CD4-positive, alpha-beta T cell treated with Interleukin-12 subunit alpha and Interleukin-12 subunit beta, for 1 hour (primary cell): Measurements from ENCODE around the gene UTS2R.
"Not testable (repeated sequence)": the region's sequence is repeated elsewhere in the genome, so short reads cannot be mapped to it uniquely, and the experiment has no call there.

Experiments
- DNase-seq: peaks from one replicate; pipeline ENCODE4 v3.0.0-alpha.2; 2020

UTS2R gene

DNA sequence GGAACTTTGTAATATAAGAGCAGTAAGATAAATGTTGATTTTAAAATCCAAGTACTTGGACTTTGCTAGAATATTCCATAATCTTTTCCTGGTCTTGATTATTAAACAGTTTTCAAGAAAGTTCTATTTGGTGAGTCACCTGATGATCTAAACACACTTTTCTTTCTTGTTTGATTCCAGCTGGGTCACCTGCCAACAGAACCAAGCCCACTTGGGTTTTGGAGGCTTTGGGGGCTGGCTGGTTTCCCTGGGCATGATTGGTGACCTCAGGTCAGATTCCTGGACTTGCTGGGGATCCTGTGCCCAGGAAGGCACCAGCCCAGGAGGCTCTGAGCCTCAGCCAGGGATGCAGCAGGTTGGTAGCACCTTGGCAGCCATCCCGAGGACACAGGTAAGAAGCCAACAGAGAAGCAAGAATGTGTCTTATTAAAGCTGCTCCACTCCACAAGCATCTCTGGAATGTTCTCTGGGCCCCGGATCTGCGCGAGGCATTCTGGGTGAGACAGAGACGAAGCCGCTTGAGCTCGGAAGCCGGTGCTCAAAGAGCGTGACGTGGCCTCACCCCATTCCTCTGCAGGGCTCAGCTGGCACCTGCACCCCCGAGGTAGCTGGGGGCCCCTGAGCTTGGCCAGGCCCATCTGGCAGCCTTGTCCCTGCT is 15.7 kb upstream of the UTS2R start:
- DNase-seq: no peak

DNA sequence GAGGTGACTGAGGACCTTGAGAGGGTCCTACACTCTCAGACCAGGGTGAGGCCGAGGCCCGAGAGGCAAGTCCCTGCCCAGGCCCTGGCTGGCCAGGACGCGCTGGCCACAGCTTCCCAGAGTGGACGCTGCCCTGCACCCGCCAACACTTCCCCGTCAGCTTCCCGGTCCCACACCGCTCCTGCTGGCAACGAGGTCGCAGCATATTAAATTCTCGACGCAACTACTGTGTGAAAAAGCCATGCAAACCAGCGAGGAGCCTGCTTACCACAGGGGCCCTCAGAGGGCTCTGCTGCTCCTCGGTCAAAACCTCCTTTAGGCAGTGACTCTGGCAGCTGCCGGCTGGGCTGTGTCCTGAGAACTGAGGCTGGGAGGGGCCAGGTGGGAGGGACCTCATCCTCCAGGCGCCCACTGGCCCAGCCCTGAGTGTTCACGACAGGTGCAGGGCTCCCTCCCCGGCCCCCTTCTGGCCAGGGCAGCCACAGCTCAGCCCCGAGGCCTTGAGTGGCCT is 14.7 kb upstream of the UTS2R start:
- no peak for DNase-seq

DNA sequence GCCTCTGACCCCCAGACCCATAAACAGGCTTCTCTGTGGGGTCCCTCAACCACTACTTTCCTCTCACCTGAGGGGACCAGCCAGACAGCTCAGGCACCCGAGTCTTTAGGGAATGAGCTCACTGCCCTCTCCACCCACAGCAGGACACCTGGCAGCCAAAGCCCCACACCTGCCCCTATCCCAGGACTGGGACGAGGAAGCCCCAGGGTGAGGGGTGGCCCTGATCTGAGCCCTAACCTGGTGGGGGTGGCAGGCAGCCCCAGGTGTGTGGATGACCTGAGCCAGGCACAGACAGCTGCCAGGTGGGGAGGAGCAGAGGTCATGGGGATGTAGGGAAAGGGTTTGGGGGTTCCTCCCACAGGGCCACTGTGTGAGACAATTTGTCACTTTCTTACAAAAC is 14.2 kb upstream of the UTS2R start:
- DNase-seq: no peak

DNA sequence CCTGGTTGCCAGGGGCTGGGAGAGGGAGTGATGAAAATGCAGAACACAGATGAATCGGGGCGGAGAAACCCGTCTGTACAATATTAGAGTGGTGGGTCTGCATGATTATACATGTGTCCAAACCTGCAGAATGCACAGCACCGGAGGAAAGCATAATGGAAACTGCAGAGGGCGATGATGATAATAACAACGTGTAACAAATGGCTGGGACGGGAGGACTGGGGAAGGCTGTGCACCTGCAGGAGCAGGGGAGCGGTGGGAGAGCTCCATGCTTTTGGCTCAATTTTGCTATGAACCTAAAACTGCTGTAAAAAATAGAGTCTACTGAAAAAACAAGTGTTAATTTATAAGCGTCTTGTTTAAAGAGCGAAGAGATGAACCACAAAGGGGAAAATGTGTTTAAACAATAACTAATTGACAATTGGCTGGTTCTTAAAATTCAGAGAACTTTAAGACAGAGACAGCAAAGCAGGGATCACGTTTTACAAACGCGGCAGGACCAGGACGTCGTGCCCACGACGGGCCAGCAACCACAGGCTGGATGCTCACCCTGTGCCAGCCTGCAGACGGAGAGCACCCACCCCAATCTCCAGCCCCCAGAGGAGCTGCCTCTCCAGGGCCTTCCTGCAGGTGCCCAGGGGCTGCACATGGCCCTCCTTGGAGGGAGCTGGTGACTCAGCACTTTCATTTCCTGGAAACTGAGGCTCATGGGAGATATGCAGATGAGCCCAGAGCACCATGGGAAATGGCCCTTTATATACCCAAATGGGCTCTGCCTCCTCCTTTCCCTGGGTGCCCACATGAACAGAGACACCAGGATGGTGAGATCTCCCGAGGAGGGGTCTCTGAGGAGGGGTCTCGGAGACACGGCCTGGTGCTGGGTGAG is 12.9 kb upstream of the UTS2R start, which contains the start of gene TEX19:
TEX19 (plus strand) TSS at position 783 of the 886 bp plus-strand sequence. CDS start 2,904 bp downstream, outside the sequence.
- no peak for DNase-seq

DNA sequence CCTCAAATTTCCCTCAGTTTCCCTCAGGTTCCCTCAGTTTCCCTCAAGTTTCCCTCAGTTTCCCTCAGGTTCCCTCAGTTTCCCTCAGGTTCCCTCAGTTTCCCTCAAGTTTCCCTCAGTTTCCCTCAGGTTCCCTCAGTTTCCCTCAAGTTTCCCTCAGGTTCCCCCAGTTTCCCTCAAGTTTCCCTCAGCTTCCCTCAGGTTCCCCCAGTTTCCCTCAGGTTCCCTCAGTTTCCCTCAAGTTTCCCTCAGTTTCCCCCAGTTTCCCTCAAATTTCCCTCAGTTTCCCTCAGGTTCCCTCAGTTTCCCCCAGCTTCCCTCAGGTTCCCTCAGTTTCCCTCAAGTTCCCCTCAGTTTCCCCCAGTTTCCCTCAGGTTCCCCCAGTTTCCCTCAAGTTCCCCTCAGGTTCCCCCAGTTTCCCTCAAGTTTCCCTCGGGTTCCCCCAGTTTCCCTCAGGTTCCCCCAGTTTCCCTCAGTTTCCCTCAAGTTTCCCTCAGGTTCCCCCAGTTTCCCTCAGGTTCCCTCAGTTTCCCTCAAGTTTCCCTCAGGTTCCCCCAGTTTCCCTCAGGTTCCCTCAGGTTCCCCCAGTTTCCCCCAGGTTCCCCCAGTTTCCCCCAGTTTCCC is 12.0 kb upstream of the UTS2R start:
- DNase-seq: not testable (repeated sequence)

DNA sequence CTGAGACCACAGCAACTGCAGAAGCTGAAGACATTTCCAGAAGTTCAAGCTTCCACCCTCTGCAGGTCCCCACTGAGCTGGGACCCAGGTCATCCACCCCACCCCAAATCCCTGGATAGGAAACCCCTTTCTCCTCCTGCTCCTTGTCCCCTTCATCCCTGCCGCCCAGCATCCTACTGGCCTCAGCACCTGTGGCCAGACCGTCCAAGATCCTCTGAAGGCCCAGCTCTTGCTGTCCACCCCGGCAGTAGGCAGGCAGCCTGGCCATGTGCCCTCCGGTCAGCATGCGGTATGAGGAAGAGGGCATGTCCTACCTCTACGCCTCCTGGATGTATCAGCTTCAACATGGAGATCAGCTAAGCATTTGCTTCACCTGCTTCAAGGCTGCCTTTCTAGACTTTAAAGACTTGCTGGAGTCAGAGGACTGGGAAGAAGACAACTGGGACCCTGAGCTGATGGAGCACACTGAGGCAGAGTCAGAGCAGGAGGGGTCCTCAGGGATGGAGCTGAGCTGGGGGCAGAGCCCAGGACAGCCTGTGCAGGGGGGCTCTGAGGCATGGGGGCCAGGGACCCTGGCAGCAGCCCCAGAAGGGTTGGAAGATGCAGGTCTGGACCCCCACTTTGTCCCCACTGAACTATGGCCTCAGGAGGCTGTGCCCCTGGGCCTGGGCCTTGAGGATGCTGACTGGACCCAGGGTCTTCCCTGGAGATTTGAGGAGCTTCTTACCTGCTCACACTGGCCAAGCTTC is 9.5 kb upstream of the UTS2R start:
- no peak for DNase-seq

DNA sequence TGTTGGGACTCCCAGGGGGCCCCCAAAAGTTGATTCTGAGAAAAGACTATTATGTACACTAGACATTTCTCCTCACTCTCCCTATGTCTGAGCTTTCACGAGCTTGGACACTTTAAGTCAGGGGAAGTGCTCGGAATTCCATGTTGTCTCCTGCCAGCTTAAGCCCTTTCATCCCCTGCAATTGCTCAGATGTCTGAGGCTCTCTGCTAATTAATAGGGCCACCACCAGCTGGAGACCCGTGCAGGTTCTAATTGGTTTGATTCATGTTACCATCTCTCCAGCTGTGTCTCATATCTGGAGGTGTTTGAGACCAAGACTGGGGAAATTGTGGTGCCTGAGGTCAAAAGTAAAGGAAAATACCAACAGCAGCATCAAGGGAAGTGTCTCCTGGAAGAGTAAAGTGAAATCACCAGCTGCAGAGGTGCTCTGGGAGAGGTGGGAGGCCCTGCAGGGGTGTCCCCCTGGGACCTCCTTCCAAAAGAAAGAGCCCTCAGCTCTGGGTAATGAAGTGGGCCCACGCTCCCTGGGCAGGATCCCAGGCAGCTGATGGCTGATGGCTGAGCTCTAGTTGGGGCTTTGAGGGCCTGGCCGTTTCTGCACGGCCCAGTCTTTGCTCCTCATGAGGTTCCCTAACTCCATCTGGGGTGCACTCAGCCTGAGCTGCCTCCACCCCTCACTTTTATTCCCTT is 5.8 kb upstream of the UTS2R start:
- DNase-seq: no peak

DNA sequence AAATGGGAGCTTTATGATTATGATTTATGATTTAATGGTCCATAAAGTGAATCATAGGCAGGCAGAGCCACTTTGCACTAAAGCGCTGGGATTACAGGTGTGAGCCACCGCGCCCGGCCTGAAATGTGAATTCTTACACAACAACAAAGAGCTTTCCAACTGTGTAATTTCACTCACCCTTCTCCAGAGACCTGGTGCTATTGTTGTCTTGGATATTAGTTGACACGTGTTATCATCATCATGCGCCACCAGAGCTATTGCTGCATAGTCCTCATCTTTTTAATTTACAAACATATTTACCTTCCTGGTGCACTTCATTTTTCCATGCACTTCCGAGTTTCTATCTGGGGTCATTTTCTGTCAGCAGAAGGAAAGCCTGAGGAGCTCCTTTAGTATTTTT is 4.8 kb upstream of the UTS2R start:
- DNase-seq: no peak

DNA sequence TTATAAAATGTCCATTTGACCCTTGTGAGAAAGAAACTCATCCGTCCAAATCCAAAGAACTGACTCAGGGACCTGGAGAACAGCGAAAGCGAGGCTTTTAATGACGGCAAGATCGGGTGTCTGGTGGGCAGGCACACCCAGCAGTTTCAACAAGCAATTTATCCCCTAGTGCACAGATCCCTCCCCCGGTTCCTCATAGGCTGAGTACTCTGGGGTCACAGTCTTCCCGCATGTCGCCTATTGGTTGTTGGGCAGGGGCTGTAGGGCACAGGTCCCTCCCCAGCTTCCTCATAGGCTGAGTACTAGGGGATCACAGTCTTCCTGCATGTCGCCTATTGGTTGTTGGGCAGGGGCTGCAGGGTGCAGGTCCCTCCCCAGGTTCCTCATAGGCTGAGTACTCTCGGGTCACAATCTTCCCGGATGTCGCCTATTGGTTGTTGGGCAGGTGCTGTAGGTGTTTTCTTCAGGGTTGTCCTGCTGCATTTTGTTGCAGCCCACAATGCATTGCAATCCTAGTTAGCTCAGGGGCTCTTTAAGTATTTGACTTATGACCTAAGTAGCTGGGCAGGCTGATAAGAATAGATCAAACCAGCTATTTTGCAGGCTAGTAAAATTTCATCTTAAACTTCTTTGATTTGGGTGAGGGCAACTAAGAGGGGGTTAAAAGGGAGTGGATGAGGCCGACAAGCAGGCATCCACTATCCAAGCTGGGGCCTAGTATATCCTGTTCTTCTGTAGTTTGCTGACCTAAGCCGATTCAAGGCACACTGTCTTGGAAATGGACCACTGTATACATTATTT is 3.6 kb upstream of the UTS2R start:
- DNase-seq: no peak

DNA sequence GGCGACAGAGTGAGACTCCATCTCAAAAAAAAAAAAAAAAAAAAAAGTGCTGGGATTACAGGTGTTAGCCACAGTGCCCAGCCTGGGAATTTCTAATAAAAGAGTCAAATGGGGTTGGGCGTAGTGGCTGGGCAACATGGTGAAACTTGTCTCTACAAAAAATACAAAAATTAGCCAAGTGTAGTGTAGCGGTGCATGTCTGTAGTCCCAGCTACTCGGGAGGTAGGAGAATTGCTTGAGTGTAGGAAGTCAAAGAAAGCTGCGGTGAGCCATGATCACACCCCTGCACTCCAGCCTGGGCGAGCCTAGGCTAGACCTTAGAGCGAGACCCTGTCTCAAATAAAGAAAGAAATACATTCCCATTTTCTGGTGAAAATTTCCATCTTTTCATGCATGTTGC is 2.4 kb upstream of the UTS2R start:
- DNase-seq: no peak

DNA sequence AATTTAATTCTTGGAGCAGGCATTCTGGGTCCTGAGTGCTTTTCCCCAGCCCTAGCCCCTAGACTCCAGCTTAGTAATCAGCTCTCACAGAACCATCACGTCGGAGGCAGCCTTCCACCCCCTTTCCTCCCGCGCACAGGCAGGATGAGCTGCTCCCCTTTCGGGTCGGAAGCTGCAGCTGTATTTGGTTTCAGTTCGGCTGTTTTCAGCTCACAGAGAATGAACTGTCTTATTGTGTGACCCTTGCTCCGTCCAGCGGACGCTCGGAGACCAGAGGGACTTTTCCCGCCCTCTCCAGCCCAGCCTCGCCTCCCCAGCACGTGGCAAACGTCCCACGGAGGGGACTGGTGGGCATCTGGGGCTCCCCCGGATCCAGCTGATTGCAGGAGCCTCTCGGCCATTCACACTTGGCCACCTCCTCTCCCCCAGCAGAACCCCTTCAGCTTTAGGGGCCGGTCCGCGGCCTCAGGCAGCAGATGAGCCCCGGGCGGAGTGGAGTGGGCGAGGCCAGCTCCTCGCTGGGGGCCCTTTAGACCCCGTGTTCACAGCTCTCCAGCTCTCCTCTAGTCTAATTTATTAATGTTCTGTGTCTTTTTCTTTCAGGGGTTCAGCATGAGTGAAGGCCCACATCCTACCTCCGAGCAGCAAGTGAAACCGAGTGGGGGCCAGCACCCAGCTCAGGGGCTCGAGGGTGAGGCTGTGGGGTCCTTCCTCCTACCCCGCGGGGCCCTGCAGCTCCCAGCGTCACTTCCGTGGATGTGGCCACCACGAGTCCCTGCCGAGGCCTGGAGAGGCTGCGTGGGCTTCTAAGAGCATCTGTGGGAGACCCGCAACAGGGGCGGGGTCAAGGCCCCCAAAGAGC is 863 bp upstream of the UTS2R start:
- no peak for DNase-seq

DNA sequence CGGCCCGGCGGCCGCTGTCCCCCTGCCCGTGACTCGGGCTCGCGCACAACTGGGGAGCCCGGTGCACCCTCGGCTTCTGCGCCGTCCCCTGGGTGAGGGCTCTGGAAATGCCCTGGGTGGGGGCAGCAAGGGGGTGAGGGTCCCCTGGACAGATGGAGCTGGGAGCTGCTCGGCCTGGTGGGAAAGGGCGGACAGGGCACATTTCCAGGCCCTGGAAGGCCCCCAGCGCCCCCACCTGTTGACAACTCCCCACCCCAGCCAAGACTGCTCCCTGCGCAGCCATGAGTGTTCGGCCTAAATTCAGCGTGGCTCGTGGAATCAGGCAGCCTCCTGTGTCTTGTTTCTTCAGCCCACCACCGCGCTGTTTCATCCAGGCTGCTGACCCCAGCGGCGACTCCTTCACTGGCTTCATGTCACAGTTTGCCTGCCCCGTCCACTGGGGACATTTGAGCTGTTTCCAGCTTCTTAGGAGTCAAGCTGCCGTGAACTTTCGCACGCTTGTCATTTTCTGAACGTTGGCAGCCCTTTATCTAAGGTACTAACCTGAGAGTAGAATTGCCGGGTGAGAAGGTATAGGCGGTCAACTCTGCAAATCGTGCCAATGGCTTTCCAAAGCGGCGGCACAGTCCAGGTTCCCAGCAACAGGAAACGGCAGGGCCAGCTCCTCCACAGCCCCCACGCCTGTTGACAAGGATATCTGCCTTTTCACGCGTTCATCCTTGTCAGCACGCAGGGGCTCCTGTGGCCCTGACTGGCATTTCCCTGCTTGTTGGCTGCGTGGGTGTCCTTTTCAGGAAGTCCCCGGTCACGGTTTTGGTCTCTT is 895 bp downstream of the UTS2R start:
- no peak for DNase-seq

DNA sequence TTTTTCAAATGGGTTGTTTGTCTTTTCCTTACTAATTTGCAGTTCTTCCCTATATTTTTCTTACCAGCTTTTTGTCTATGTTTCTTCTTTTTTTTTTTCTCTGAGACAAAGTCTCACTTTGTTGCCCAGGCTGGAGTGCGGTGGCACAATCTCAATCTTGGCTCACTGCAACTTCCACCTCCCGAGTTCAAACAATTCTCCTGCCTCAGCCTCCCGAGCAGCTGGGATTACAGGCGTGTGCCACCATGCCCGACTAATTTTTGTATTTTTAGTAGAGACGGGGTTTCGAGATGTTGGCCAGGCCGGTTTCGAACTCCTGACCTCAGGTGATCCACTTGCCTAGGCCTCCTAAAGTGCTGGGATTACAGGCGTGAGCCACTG is 1.5 kb downstream of the UTS2R start:
- DNase-seq: not testable (repeated sequence)

DNA sequence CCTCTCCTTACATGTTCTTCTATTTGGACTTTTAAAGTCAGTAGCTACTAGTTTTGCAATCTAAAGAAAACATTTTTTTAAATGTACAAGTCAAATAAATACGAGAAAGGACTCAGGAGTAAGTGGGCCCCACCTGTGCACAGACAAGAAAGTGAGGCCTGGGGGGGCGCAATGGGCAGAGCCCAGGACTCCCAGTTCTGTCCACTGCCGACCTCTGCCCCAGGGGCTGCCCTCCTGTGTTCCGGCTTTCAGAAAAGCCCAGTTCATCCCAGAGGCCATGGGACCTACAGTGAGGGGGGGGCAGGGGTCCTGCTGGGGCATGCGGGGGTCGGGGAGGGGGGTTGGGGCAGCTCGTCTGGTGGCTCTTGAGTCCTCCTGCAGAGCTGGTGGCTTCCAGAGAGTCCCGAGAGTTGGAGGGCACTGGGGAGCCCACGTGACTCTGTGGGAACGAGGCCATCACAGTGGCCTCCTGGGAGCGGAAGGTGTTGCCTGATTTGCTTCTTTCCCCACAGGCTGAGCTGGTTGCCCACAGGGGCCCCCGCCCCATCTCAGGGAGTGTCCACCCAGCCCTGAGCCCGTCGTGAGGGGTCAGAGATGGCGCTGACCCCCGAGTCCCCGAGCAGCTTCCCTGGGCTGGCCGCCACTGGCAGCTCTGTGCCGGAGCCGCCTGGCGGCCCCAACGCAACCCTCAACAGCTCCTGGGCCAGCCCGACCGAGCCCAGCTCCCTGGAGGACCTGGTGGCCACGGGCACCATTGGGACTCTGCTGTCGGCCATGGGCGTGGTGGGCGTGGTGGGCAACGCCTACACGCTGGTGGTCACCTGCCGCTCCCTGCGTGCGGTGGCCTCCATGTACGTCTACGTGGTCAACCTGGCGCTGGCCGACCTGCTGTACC is 2.4 kb downstream of the UTS2R start:
- no peak for DNase-seq

DNA sequence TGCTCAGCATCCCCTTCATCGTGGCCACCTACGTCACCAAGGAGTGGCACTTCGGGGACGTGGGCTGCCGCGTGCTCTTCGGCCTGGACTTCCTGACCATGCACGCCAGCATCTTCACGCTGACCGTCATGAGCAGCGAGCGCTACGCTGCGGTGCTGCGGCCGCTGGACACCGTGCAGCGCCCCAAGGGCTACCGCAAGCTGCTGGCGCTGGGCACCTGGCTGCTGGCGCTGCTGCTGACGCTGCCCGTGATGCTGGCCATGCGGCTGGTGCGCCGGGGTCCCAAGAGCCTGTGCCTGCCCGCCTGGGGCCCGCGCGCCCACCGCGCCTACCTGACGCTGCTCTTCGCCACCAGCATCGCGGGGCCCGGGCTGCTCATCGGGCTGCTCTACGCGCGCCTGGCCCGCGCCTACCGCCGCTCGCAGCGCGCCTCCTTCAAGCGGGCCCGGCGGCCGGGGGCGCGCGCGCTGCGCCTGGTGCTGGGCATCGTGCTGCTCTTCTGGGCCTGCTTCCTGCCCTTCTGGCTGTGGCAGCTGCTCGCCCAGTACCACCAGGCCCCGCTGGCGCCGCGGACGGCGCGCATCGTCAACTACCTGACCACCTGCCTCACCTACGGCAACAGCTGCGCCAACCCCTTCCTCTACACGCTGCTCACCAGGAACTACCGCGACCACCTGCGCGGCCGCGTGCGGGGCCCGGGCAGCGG is 3.2 kb downstream of the UTS2R start:
- DNase-seq: no peak

DNA sequence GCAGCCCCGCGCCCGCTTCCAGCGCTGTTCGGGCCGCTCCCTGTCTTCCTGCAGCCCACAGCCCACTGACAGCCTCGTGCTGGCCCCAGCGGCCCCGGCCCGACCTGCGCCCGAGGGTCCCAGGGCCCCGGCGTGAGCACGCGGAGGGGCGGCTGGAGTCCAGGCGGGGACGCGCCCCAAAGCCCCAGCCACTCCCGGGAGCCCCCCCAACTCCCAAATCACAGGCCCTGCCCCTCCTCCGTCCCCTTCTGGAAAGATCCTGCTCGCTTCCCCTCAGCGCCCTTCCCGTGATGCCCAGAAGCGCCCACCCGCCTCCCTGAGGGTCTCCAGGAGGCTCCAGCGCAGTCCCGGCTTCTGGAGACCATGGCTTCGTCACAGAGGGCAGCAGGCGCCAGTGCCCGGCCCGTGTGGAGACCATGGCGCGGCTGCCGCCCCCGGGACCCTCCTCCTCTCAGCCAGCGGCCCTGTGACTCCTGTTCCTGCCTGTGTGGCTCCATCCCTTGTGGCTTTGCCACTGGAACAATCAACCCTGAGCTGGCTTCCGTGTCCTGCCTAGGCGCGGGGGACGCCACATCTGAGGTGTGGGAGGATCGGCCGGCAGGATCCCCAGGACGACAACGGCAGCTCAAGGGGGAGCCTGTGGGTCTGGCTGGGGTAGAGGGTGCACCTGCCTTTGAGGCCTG is 3.9 kb downstream of the UTS2R start:
- no peak for DNase-seq
